ENCODE results near the gene ITPR3. TPM values are rescaled to one million over a fixed set of nuclear protein-coding genes. Genes with fewer than 3 reads are reported as not detected.

The ITPR3 gene
- total and polyA plus RNA-seq, 7 donors, result 7.7 to 75.3 (median 10.2) TPM

DNA sequence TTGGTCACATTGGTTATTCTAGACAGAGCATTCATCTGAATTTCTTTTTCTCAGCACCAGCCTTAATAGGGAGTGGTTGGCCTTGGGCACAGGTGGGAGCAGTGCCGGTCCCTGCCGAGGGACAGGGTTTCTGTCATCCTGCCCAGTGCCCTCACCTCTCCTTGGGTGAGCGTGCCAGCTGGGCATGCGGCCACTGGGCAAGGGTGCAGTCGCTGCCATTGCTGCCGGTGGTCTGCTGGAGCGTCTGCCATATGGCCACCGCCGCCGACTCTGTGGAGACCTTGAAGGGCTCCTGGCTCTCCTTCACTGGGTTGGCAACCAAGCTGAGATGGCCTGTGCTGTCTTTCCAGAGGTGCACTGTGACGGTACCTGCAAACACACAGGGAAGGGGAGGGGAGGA, 106.8 kb downstream of the ITPR3 start:
- no peaks in the 10 kb centered on the region for H3K27me3 ChIP-seq
- TF ChIP-seq EP300 (IDR thresholded peaks at IDR 0.05), result no peak
- no peak for TF ChIP-seq POLR2AphosphoS5 (IDR thresholded peaks at IDR 0.05)
- TF ChIP-seq, protein P1, sequence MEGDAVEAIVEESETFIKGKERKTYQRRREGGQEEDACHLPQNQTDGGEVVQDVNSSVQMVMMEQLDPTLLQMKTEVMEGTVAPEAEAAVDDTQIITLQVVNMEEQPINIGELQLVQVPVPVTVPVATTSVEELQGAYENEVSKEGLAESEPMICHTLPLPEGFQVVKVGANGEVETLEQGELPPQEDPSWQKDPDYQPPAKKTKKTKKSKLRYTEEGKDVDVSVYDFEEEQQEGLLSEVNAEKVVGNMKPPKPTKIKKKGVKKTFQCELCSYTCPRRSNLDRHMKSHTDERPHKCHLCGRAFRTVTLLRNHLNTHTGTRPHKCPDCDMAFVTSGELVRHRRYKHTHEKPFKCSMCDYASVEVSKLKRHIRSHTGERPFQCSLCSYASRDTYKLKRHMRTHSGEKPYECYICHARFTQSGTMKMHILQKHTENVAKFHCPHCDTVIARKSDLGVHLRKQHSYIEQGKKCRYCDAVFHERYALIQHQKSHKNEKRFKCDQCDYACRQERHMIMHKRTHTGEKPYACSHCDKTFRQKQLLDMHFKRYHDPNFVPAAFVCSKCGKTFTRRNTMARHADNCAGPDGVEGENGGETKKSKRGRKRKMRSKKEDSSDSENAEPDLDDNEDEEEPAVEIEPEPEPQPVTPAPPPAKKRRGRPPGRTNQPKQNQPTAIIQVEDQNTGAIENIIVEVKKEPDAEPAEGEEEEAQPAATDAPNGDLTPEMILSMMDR (IDR thresholded peaks at IDR 0.05), result no peak
- TF ChIP-seq POLR2A (IDR thresholded peaks at IDR 0.05), result no peak
- intact Hi-C loops (cut with DNase I), result no loop called here
- H3K4me1 ChIP-seq, result peaks cover 0 to 12% (median 4%) of the 10 kb centered on the region in 4 donors
- H3K9me3 ChIP-seq, result no peaks in the 10 kb centered on the region
- peaks cover 0 to 41% (median 7%) of the 10 kb centered on the region in 4 donors for H3K36me3 ChIP-seq
- no peak for DNase-seq
- 85 to 90% methylated on average over 11 of the region's 11 CpGs for WGBS, 2 donors
- H3K4me3 ChIP-seq, result no peak overlapping the region
- H3K27ac ChIP-seq, result no peak overlapping the region

DNA sequence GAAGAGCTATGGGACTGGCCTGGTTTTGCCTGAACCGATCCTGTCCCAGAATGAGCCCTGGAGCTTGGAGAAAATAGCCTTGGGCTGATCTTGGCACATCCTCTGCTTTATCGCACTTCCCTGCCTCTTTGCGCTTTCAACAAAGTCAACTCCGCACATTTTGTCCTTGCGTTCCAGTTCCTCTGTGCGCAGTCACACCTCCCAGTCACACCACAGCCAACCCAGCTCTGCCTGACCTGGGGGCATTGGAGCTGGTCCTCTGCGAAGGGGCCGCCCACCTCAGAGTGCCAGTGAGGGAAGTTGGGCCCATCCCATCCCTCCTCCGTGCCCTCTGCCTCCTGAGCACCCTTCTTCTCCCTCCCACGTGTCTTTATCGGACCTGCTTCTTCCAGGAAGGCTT, 107.3 kb downstream of the ITPR3 start:
- no peak for DNase-seq
- intact Hi-C loops (cut with DNase I), result no loop called here
- WGBS, 2 donors, result 91 to 95% methylated on average over 11 of the region's 11 CpGs

DNA sequence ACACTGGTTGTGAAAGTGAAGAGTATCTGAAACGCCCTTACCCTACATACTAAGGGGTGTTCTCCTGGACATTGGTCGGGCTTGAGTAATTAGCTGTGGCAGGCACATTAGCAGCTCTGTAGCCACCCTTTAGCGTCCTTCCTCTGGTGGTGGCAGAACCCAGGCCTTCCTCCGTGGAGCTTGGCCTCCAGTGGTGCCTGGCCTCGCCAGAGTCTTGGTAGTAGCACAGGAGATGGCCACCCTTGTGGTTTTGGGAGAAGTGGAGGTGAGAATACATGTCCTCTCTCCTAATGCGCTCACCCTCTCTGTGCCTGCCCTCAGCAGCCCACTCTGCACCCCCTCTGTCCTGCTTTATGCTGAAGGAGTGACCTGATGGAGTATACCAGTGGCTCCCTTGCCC, 107.9 kb downstream of the ITPR3 start:
- Histone ChIP-seq H3K27me3 (no peaks in the 10 kb centered on the region), H3K9me3 (no peaks in the 10 kb centered on the region), H3K4me3 (no peak overlapping the region), H3K4me1 (peaks cover 0 to 6% (median 0%) of the 10 kb centered on the region in 4 donors), H3K27ac (no peak overlapping the region), H3K36me3 (peaks cover 0 to 51% (median 5%) of the 10 kb centered on the region in 4 donors)
- intact Hi-C loops (cut with DNase I), result no loop called here
- WGBS, 2 donors, result 85 to 93% methylated on average over 6 of the region's 6 CpGs
- TF ChIP-seq POLR2AphosphoS5 (IDR thresholded peaks at IDR 0.05), result no peak
- no peak for DNase-seq

More for the DNA sequence above, 107.3 kb downstream of the ITPR3 start:
- TF ChIP-seq, protein P1 (IDR thresholded peaks at IDR 0.05), result no peak
- TF ChIP-seq POLR2AphosphoS5 (IDR thresholded peaks at IDR 0.05), result no peak
- TF ChIP-seq EP300 (IDR thresholded peaks at IDR 0.05), result no peak
- TF ChIP-seq POLR2A (IDR thresholded peaks at IDR 0.05), result no peak
- Histone ChIP-seq H3K4me1 (peaks cover 0 to 12% (median 3%) of the 10 kb centered on the region in 4 donors), H3K36me3 (peaks cover 0 to 46% (median 5%) of the 10 kb centered on the region in 4 donors), H3K27ac (no peak overlapping the region), H3K4me3 (no peak overlapping the region), H3K27me3 (no peaks in the 10 kb centered on the region), H3K9me3 (no peaks in the 10 kb centered on the region)

DNA sequence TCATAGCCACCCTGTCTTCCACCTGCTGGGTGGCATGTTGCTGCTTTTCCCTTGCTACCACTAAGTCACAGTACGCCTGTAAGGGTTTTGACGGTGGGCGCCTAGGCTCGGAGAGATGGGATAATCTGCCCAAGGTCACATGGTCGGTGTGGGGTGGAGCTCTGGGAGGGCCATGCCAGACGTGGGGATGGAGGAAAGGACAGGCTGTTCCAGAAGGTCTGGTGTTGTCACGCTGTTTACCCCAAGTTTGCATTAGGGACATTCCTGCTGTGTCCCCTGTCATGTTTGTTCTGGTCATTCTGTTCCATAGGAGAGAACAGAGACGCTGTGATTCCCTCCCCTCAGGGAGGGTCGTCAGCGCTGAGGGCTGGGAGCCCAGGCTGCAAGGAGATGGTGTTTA, 109.5 kb downstream of the ITPR3 start:
- no peaks in the 10 kb centered on the region for H3K4me1 ChIP-seq
- no peak for DNase-seq
- TF ChIP-seq POLR2A (IDR thresholded peaks at IDR 0.05) (no peak), EP300 (IDR thresholded peaks at IDR 0.05) (peak in 1 of 4 donors; percentile 62), POLR2AphosphoS5 (IDR thresholded peaks at IDR 0.05) (peak in 1 of 4 donors; percentile 11)
- TF ChIP-seq, protein P1 (IDR thresholded peaks at IDR 0.05), result no peak
- H3K9me3 ChIP-seq, result no peaks in the 10 kb centered on the region
- no peak overlapping the region for H3K27ac ChIP-seq
- no peak overlapping the region for H3K4me3 ChIP-seq
- H3K36me3 ChIP-seq, result peaks cover 0 to 67% (median 13%) of the 10 kb centered on the region in 4 donors
- WGBS, 2 donors, result 79 to 86% methylated on average over 10 of the region's 10 CpGs
- H3K27me3 ChIP-seq, result no peaks in the 10 kb centered on the region
- intact Hi-C loops (cut with DNase I), result no loop called here

GRCh38 chr6:33731035-33731434, 109.9 kb downstream of the ITPR3 start:
- WGBS, 2 donors, result 86 to 91% methylated on average over 7 of the region's 7 CpGs
- intact Hi-C loops (cut with DNase I), result no loop called here
- Histone ChIP-seq H3K4me1 (no peaks in the 10 kb centered on the region), H3K36me3 (peaks cover 0 to 71% (median 13%) of the 10 kb centered on the region in 4 donors), H3K9me3 (no peaks in the 10 kb centered on the region), H3K27me3 (no peaks in the 10 kb centered on the region), H3K4me3 (no peak overlapping the region), H3K27ac (no peak overlapping the region)
- TF ChIP-seq EP300 (IDR thresholded peaks at IDR 0.05), result no peak
- TF ChIP-seq, protein P1 (IDR thresholded peaks at IDR 0.05), result no peak
- TF ChIP-seq POLR2A (IDR thresholded peaks at IDR 0.05), result no peak
- TF ChIP-seq POLR2AphosphoS5 (IDR thresholded peaks at IDR 0.05), result no peak
- DNase-seq, result no peak

All from sigmoid colon (tissue), 7 donors.